ENCODE measurements around the gene GJD3.

GJD3 gene

DNA sequence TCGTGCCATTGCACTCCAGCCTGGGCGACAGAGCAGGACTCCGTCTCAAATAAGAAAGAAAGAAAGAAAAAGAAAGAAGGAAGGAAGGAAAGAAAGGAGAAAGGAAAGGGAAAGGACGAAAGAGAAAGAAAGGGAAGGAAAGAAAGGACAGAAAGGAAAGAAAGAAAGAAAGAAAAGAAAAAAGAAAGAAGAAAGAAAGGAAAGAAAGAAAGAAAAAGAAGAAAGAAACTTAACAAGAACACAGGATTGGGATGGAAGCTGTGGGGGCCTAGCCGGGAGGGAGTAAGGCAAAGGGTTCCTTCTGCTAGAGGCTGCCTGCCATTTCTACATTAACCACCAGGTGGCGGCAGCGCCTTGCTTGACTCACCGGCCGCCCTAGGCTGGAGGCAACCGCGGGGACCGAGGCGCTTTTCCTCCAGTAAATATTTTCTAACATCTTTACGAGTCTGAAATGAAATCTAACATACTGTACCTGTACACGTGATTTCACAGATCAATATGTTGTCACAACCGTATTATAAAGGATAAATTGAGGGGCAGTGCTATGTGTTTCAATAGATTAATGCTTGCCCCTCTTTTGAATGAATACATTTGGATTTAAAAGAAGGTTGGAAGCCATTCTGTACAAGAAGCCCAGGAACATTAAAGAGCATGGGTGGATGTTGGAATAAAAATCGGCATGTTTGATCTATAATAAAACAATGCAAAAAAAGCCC is 6.1 kb downstream of the GJD3 start:
- no peak overlapping the region for H3K27ac ChIP-seq
- TF ChIP-seq ZFX (IDR thresholded peaks at IDR 0.05), result no peak
- TF ChIP-seq, protein P1, sequence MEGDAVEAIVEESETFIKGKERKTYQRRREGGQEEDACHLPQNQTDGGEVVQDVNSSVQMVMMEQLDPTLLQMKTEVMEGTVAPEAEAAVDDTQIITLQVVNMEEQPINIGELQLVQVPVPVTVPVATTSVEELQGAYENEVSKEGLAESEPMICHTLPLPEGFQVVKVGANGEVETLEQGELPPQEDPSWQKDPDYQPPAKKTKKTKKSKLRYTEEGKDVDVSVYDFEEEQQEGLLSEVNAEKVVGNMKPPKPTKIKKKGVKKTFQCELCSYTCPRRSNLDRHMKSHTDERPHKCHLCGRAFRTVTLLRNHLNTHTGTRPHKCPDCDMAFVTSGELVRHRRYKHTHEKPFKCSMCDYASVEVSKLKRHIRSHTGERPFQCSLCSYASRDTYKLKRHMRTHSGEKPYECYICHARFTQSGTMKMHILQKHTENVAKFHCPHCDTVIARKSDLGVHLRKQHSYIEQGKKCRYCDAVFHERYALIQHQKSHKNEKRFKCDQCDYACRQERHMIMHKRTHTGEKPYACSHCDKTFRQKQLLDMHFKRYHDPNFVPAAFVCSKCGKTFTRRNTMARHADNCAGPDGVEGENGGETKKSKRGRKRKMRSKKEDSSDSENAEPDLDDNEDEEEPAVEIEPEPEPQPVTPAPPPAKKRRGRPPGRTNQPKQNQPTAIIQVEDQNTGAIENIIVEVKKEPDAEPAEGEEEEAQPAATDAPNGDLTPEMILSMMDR (conservative IDR thresholded peaks at IDR 0.05), result peak; percentile 99

DNA sequence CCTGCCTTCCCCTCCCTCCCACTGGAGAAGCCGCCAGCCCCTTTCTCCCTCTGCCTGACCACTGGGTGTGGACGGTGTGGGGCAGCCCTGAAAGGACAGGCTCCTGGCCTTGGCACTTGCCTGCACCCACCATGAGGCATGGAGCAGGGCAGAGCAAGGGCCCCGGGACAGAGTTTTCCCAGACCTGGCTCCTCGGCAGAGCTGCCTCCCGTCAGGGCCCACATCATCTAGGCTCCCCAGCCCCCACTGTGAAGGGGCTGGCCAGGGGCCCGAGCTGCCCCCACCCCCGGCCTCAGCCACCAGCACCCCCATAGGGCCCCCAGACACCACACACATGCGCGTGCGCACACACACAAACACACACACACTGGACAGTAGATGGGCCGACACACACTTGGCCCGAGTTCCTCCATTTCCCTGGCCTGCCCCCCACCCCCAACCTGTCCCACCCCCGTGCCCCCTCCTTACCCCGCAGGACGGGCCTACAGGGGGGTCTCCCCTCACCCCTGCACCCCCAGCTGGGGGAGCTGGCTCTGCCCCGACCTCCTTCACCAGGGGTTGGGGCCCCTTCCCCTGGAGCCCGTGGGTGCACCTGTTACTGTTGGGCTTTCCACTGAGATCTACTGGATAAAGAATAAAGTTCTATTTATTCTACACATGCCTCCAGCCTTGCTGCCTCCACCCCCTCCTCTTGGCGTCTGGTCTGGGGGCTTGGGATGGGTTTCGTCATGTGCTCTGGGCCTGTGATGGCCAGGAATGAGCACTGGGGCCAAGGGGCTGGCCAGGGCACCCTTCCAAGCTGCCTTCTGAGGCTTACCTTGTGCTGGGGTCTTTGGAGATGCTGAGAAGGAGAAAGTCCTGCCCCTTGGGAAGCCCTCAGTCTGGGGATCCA is 7.3 kb downstream of the GJD3 start:
- TF ChIP-seq, protein P1 (conservative IDR thresholded peaks at IDR 0.05), result no peak
- no peak for TF ChIP-seq ZFX (IDR thresholded peaks at IDR 0.05)
- H3K27ac ChIP-seq, result no peak overlapping the region

DNA sequence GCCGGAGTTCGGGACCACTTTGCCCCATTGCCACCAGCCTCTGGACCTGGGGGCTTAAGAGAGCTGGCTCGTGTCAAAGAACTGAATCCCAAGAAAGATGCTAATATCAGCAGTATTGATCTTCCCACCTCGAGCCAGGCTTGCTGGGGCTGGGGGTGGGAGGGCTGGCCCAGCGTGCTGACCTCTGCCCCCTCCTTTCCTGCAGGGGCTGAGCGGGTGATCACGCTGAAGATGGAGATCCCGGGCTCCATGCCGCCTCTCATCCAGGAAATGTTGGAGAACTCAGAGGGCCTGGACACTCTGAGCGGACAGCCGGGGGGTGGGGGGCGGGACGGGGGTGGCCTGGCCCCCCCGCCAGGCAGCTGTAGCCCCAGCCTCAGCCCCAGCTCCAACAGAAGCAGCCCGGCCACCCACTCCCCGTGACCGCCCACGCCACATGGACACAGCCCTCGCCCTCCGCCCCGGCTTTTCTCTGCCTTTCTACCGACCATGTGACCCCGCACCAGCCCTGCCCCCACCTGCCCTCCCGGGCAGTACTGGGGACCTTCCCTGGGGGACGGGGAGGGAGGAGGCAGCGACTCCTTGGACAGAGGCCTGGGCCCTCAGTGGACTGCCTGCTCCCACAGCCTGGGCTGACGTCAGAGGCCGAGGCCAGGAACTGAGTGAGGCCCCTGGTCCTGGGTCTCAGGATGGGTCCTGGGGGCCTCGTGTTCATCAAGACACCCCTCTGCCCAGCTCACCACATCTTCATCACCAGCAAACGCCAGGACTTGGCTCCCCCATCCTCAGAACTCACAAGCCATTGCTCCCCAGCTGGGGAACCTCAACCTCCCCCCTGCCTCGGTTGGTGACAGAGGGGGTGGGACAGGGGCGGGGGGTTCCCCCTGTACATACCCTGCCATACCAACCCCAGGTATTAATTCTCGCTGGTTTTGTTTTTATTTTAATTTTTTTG is 8.5 kb downstream of the GJD3 start:
- H3K27ac ChIP-seq, result no peak overlapping the region
- no peak for TF ChIP-seq ZFX (IDR thresholded peaks at IDR 0.05)
- TF ChIP-seq, protein P1 (conservative IDR thresholded peaks at IDR 0.05), result no peak

DNA sequence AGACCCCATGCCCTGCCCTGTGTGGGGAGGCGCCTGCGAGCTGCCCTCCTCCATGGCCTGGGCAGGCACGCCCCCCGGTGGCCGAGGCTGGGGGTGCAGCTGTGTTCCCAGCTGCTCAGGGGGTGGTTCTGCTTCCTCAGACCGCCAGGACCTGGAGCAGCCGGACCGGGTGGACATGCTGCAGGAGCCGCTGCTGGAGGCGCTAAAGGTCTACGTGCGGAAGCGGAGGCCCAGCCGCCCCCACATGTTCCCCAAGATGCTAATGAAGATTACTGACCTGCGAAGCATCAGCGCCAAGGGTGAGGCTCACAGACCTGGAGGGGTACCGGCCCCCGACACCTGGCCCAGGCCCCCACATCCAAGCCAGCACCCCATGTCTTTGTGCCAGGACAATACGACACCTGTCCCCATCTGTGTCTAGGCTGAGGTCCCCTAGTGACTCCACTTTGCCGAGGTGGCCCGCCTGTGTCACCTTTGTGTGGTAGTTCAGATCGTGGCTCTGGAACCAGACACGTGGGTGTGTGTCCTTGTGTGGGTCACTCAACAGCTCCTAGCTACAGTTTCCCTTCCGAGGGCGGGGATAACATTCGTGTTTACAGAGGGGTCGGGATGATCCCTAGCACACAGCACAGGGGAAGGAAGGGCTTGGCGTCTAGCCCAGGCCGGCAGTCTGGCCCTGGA is 9.3 kb downstream of the GJD3 start:
- TF ChIP-seq, protein P1 (conservative IDR thresholded peaks at IDR 0.05), result peak; percentile 95
- no peak for TF ChIP-seq ZFX (IDR thresholded peaks at IDR 0.05)
- no peak overlapping the region for H3K27ac ChIP-seq

DNA sequence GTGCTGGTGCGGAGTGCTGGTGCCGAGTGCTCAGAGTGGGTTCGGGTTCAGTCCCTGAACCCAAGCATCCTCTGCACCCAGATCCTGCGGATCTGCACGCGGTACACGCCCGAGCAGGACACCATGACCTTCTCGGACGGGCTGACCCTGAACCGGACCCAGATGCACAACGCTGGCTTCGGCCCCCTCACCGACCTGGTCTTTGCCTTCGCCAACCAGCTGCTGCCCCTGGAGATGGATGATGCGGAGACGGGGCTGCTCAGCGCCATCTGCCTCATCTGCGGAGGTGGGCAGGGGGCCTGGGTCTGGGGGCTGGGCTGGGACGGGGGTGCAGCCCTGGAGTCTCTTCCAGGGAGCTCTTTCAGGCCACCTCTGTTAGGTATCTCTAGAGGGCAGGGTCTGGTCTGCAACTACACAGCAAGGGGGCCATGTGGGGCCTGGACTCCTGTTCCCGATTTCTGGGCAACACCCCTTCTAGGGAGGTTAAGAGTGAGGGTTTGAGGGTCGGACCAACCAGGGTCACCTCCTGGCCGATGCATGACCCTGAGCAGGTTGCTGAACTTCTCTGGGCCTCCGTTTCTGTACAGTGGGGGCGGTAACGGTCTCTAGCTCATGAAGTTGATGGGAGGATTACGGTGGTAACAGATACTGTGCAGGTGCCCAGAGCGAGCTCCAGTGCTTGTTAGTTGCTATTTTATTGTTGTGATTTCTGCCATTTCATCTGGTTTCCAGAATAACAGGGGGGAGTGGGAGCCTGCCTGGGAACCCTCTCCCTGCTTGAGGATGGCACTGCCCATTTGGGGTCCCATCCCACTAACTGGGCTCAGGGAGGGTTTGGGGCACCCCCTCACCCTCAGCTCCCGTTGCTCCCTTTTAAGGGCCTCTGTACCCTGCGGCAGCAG is 10.1 kb downstream of the GJD3 start:
- H3K27ac ChIP-seq, result no peak overlapping the region
- TF ChIP-seq, protein P1 (conservative IDR thresholded peaks at IDR 0.05), result no peak
- no peak for TF ChIP-seq ZFX (IDR thresholded peaks at IDR 0.05)
